ENCODE measurements around the gene SEC24C. TPM values are rescaled to one million over a fixed set of nuclear protein-coding genes. Genes with fewer than 3 reads are reported as not detected.
A peak's percentile ranks its signal among the peaks of the same experiment; 100 is the strongest.

Gene SEC24C
- total RNA-seq, 1 donor, result 54.0 TPM

- no peak for TF ChIP-seq CTCF (IDR thresholded peaks at IDR 0.05; ENCODE audit: insufficient read depth, low read depth, low read length)
- DNase-seq (ENCODE audit: low read depth), result peak; percentile 73
- peak overlapping the region; percentile 81 for H3K4me3 ChIP-seq (ENCODE audit: low read depth, low read length)
Measured at GRCh38 chr10:73744664-73744975, 448 bp downstream of the SEC24C start.

GRCh38 chr10:73746721-73747120 lies 2.5 kb downstream of the SEC24C start:
- no peak for DNase-seq (ENCODE audit: low read depth)
- no peak for TF ChIP-seq CTCF (IDR thresholded peaks at IDR 0.05; ENCODE audit: insufficient read depth, low read depth, low read length)
- no peak overlapping the region for H3K4me3 ChIP-seq (ENCODE audit: low read depth, low read length)

GRCh38 chr10:73750819-73751218 lies 6.6 kb downstream of the SEC24C start:
- no peak for DNase-seq (ENCODE audit: low read depth)
- H3K4me3 ChIP-seq (ENCODE audit: low read depth, low read length), result no peak overlapping the region
- no peak for TF ChIP-seq CTCF (IDR thresholded peaks at IDR 0.05; ENCODE audit: insufficient read depth, low read depth, low read length)

GRCh38 chr10:73756183-73756582 lies 12.0 kb downstream of the SEC24C start:
- no peak for TF ChIP-seq CTCF (IDR thresholded peaks at IDR 0.05; ENCODE audit: insufficient read depth, low read depth, low read length)
- no peak for DNase-seq (ENCODE audit: low read depth)
- no peak overlapping the region for H3K4me3 ChIP-seq (ENCODE audit: low read depth, low read length)

DNA sequence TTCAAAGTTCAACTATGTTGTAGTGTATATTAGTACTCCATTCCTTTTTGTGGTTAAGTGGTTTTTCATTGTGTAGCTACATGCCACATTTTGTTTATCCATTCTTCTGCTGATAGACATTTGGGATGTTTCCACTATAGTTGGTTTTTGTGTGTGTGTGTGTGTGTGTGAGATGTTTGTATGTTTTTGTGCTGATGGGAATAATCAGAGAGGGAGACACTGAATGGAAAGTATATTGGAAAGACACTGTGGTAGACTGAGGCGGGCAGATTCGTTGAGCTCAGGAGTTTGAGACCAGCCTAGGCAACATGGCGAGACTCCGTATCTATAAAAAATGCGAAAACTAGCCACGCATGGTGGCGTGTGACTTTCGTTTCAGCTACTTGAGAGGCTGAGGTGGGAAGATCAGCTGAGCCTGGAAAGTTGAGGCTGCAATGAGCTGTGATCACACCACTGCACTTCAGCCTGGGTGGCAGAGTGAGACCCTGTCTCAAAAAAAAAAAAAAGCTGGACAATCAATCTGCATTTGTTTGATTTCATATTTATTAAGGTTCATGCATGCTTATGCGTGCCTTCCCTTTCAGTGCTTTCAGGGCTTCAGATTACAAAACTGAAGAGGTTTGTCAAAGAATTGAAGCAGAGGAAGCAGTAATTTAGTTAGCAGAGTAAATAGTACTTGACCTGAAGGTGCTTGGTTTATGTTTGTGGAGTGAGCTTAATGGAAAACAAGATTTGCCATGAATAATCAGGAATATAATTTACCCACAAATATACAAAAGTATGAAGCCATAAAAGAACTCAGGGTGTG lies 14.7 kb downstream of the SEC24C start:
- DNase-seq (ENCODE audit: low read depth), result no peak
- no peak overlapping the region for H3K4me3 ChIP-seq (ENCODE audit: low read depth, low read length)
- no peak for TF ChIP-seq CTCF (IDR thresholded peaks at IDR 0.05; ENCODE audit: insufficient read depth, low read depth, low read length)

DNA sequence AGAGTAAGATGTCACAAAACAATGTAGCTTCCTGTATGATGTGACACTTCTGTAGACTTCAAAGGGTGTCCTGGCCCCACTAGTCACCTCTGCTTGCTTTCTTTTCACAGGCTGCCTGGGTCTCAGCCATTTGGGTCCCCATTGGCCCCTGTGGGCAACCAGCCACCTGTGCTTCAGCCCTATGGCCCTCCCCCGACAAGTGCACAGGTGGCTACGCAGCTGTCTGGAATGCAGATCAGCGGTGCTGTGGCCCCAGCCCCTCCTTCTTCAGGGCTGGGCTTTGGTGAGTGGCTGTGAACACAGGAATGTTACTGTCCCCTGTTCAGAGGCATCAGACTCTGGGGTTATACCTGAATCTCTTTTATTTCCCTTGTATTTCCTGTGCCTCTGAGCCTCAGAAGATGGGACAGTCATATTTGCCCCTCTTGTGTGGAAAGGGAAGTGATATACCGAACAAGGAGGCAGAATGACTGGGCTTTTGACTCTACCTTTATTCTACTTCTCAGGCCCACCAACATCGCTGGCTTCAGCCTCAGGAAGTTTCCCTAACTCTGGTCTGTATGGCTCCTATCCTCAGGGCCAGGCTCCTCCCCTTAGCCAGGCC lies 15.4 kb downstream of the SEC24C start:
- H3K4me3 ChIP-seq (ENCODE audit: low read depth, low read length), result no peak overlapping the region
- TF ChIP-seq CTCF (IDR thresholded peaks at IDR 0.05; ENCODE audit: insufficient read depth, low read depth, low read length), result no peak
- DNase-seq (ENCODE audit: low read depth), result no peak
